PC-3 (cell line): ENCODE data around the gene IL1R2. TPM values are rescaled to one million over a fixed set of nuclear protein-coding genes. Genes with fewer than 3 reads are reported as not detected.

ENCODE experiments used
- ATAC-seq: fragments of 200-7000 bp; cut with Tn5 transposase; 2 replicates; pipeline ENCODE4 v1.9.1; 2020; ENCODE audit warnings: mild to moderate bottlenecking, moderate library complexity
- BruUV-seq: library from RNA; stranded (reverse); fragments of 400-500 nt; replicated peaks from 2 replicates; lab custom pipeline; 2021; lab: Mats Ljungman, UMichigan
- CTCF ChIA-PET: fragments of 300-600 bp; sonication (Branson Sonifier 250); formaldehyde crosslinking; loops from one replicate; lab custom pipeline; 2022; ENCODE audit warnings: antibody characterized with exemption; lab: Charles Lee
- POLR2A ChIA-PET: fragments of 300-600 bp; sonication (Branson Sonifier 250); formaldehyde crosslinking; loops from one replicate; lab custom pipeline; 2022; ENCODE audit warnings: antibody characterized with exemption; ENCODE audit not compliant: unreplicated experiment; lab: Charles Lee
- DNase-seq: peaks from one replicate; pipeline ENCODE4 v3.0.0-alpha.2; 2015
- H2AFZ ChIP-seq: fragments of 300-600 bp; sonication (generic); 2 replicates; pipeline ENCODE4 v1.6.0; 2016; ENCODE audit warnings: antibody characterized with exemption, low read length
- H3F3A ChIP-seq: fragments of 300-600 bp; sonication (generic); one replicate; pipeline ENCODE4 v1.6.0; 2017; ENCODE audit warnings: antibody characterized with exemption, low read length, control low read depth, mild to moderate bottlenecking; ENCODE audit not compliant: unreplicated experiment
- H3K27ac ChIP-seq: fragments of 300-600 bp; sonication (generic); 2 replicates; pipeline ENCODE4 v1.5.1; 2016; ENCODE audit warnings: mild to moderate bottlenecking, low read length
- H3K27me3 ChIP-seq: fragments of 300-600 bp; sonication (generic); 2 replicates; pipeline ENCODE4 v1.6.1; 2016; ENCODE audit warnings: low read length, mixed read lengths
- H3K36me3 ChIP-seq: fragments of 300-600 bp; sonication (generic); 2 replicates; pipeline ENCODE4 v1.6.1; 2016; ENCODE audit warnings: low read depth, mixed run types, low read length, mixed read lengths
- H3K4me1 ChIP-seq: fragments of 300-600 bp; sonication (generic); 2 replicates; pipeline ENCODE4 v1.5.1; 2016; ENCODE audit warnings: low read length; ENCODE audit not compliant: insufficient read depth
- H3K4me2 ChIP-seq: fragments of 300-600 bp; sonication (generic); 2 replicates; pipeline ENCODE4 v1.6.0; 2016; ENCODE audit warnings: low read length
- H3K4me3 ChIP-seq: fragments of 300-600 bp; sonication (generic); 2 replicates; pipeline ENCODE4 v1.5.1; 2016; ENCODE audit warnings: mild to moderate bottlenecking, low read length, mixed read lengths
- H3K79me2 ChIP-seq: fragments of 300-600 bp; sonication (generic); 2 replicates; pipeline ENCODE4 v1.6.1; 2017; ENCODE audit warnings: low read length, mixed read lengths
- H3K9ac ChIP-seq: fragments of 300-600 bp; sonication (generic); 2 replicates; pipeline ENCODE4 v1.6.0; 2016; ENCODE audit warnings: mild to moderate bottlenecking, low read length
- H3K9me2 ChIP-seq: fragments of 300-600 bp; sonication (generic); replicated peaks from 2 replicates; pipeline ENCODE4 v1.6.1; 2016; ENCODE audit warnings: mixed run types, low read length, mixed read lengths
- H3K9me3 ChIP-seq: fragments of 300-600 bp; sonication (generic); 2 replicates; pipeline ENCODE4 v1.6.1; 2016; ENCODE audit warnings: low read length, mixed read lengths
- H4K20me1 ChIP-seq: fragments of 300-600 bp; sonication (generic); 2 replicates; pipeline ENCODE4 v1.6.1; 2016; ENCODE audit warnings: low read length, mixed read lengths
- CTCF ChIP-seq: fragments of 300-600 bp; sonication (generic); conservative IDR thresholded peaks from 2 replicates; pipeline ENCODE4 v1.5.1; 2017; ENCODE audit warnings: antibody characterized with exemption, low read depth, mild to moderate bottlenecking, low read length
- EZH2 ChIP-seq: fragments of 300-600 bp; sonication (generic); IDR thresholded peaks from one replicate; pipeline ENCODE4 v1.6.1; 2017; ENCODE audit warnings: antibody characterized with exemption, mild to moderate bottlenecking, low read length; ENCODE audit not compliant: unreplicated experiment
- EZH2phosphoT487 ChIP-seq: fragments of 300-600 bp; sonication (generic); IDR thresholded peaks from 2 replicates; pipeline ENCODE4 v1.6.1; 2018; ENCODE audit warnings: mild to moderate bottlenecking, antibody characterized with exemption, low read length, borderline replicate concordance
- intact Hi-C: fragments of 100-400 bp; cut with micrococcal nuclease; formaldehyde crosslinking; loops from 2 replicates; pipeline ENCODE4 v1.9.0; 2023
- total RNA-seq: library from RNA; depleted of rRNA; stranded (reverse); fragments of >200 nt; gene quantifications from 2 replicates; pipeline ENCODE4 v1.2.3, GENCODE V29; 2014

Gene IL1R2
- total RNA-seq, 1 experiment from 2014 or later: 6.0 TPM

GRCh38 chr2:101961338-101962191 is 30.2 kb upstream of the IL1R2 start:
- POLR2A ChIA-PET: no interaction called here
- no peak overlapping the region for H3K4me2 ChIP-seq
- no peak overlapping the region for H3K9ac ChIP-seq
- H3K4me1 ChIP-seq: no peaks in the 10 kb centered on the region
- H3K79me2 ChIP-seq: no peaks in the 10 kb centered on the region
- H3K4me3 ChIP-seq: no peak overlapping the region
- no peaks in the 10 kb centered on the region for H3K27me3 ChIP-seq
- no peaks in the 10 kb centered on the region for H4K20me1 ChIP-seq
- intact Hi-C loops: no loop called here
- TF ChIP-seq CTCF: no peak
- TF ChIP-seq EZH2phosphoT487: no peak
- no peak for TF ChIP-seq EZH2
- CTCF ChIA-PET: no interaction called here
- DNase-seq (no peak), ATAC-seq (no peak)
- 0 out of 2 replicates have a peak, but pooled peaks cover 4% of the 10 kb centered on the region for H3K9me3 ChIP-seq
- H3K9me2 ChIP-seq: no peaks in the 10 kb centered on the region
- no peaks in the 10 kb centered on the region for H3K36me3 ChIP-seq
- no peak overlapping the region for H3K27ac ChIP-seq
- BruUV-seq: no TSS peak
- H2AFZ ChIP-seq: no peak overlapping the region
- H3F3A ChIP-seq: no peaks in the 10 kb centered on the region

- H3K4me1 ChIP-seq: no peaks in the 10 kb centered on the region
- no peak overlapping the region for H3K4me3 ChIP-seq
- no peak overlapping the region for H3K4me2 ChIP-seq
- no peak overlapping the region for H3K27ac ChIP-seq
- no peak overlapping the region for H2AFZ ChIP-seq
- H3K9ac ChIP-seq: no peak overlapping the region
- no peak for DNase-seq
- no peaks in the 10 kb centered on the region for H3K27me3 ChIP-seq
- intact Hi-C loops: no loop called here
- BruUV-seq: no TSS peak
- no peak for TF ChIP-seq EZH2
- TF ChIP-seq EZH2phosphoT487: no peak
- TF ChIP-seq CTCF: no peak
- no peaks in the 10 kb centered on the region for H3K9me2 ChIP-seq
- no peaks in the 10 kb centered on the region for H3F3A ChIP-seq
- H3K9me3 ChIP-seq: 0 out of 2 replicates have a peak, but pooled peaks cover 4% of the 10 kb centered on the region
- POLR2A ChIA-PET: no interaction called here
- CTCF ChIA-PET: no interaction called here
- no peaks in the 10 kb centered on the region for H3K36me3 ChIP-seq
- no peaks in the 10 kb centered on the region for H3K79me2 ChIP-seq
- H4K20me1 ChIP-seq: no peaks in the 10 kb centered on the region
- ATAC-seq: no peak
Observed at GRCh38 chr2:101962309-101962708, 29.5 kb upstream of the IL1R2 start.

- H3K9me2 ChIP-seq: no peaks in the 10 kb centered on the region
- DNase-seq: no peak
- no peak overlapping the region for H2AFZ ChIP-seq
- no peaks in the 10 kb centered on the region for H3F3A ChIP-seq
- H3K9ac ChIP-seq: no peak overlapping the region
- H3K27me3 ChIP-seq: no peaks in the 10 kb centered on the region
- POLR2A ChIA-PET: no interaction called here
- no peak overlapping the region for H3K27ac ChIP-seq
- H3K4me3 ChIP-seq: no peak overlapping the region
- no peaks in the 10 kb centered on the region for H3K9me3 ChIP-seq
- BruUV-seq: no TSS peak
- H3K79me2 ChIP-seq: no peaks in the 10 kb centered on the region
- CTCF ChIA-PET: no interaction called here
- TF ChIP-seq CTCF: no peak
- no peak for TF ChIP-seq EZH2
- no peak for TF ChIP-seq EZH2phosphoT487
- intact Hi-C loops: no loop called here
- no peaks in the 10 kb centered on the region for H3K36me3 ChIP-seq
- H4K20me1 ChIP-seq: no peaks in the 10 kb centered on the region
- ATAC-seq: no peak
- H3K4me2 ChIP-seq: no peak overlapping the region
- H3K4me1 ChIP-seq: no peaks in the 10 kb centered on the region
Observed at GRCh38 chr2:101963198-101963597, 28.6 kb upstream of the IL1R2 start.
